Spleen (tissue), 7 donors: ENCODE data around the gene PCK2.

Source experiments
- CTCF ChIP-seq, 11 experiments: fragments of 200-600 bp in 7 of 11; fragments of 450-650 bp in 4 of 11; sonication (generic) in 4 of 11; IDR thresholded peaks in 8 of 11; conservative IDR thresholded peaks in 3 of 11; 1 replicate in 7 of 11; 2 replicates in 4 of 11; pipeline versions ENCODE4 v1.4.0 to v1.8.0; 2016 to 2021; ENCODE audit warnings: antibody characterized with exemption in 11 of 11, inconsistent platforms in 4 of 11, mild to moderate bottlenecking in 1 of 11
- POLR2A ChIP-seq, 3 donors: fragments of 450-650 bp; IDR thresholded peaks; one replicate each; pipeline ENCODE4 v1.5.1; 2017; ENCODE audit warnings: antibody characterized with exemption in 3 of 3, mild to moderate bottlenecking in 1 of 3
- donor health status: DM: no; HTN: no; CAD: no; lungs with moderate emphysema.
- donor health status: DM: no; HTN: no; CAD: no.
- donor health status: DM: no; HTN: no; CAD: no.

- TF ChIP-seq CTCF (IDR thresholded peaks at IDR 0.05 in 8 of 11, conservative IDR thresholded peaks at IDR 0.05 in 3 of 11) (no peak), POLR2A (IDR thresholded peaks at IDR 0.05) (no peak)
Observed at GRCh38 chr14:24065408-24065807, 28.7 kb upstream of the PCK2 start.
